K562 (cell line): ENCODE results near the gene PEX7. TPM values are rescaled to one million over a fixed set of nuclear protein-coding genes. Genes with fewer than 3 reads are reported as not detected.

Source experiments
- CC2D1A ChIP-seq: fragments of 450-650 bp; IDR thresholded peaks from 2 replicates; pipeline ENCODE4 v1.6.1; 2017; ENCODE audit warnings: mild to moderate bottlenecking
- CREB5 ChIP-seq: fragments of 250-450 bp; sonication (Bioruptor Pico); IDR thresholded peaks from 2 replicates; pipeline ENCODE4 v1.5.0; 2020; ENCODE audit warnings: mild to moderate bottlenecking
- DMBX1 ChIP-seq: fragments of 250-450 bp; sonication (Bioruptor Pico); IDR thresholded peaks from 2 replicates; pipeline ENCODE4 v1.8.0; 2022; ENCODE audit warnings: inconsistent platforms, mild to moderate bottlenecking, moderate library complexity, borderline replicate concordance
- DPF2 ChIP-seq: fragments of 450-650 bp; IDR thresholded peaks from 2 replicates; pipeline ENCODE4 v1.6.1; 2016
- E4F1 ChIP-seq: fragments of 250-450 bp; sonication (Bioruptor Pico); IDR thresholded peaks from 2 replicates; pipeline ENCODE4 v1.5.0; 2021; ENCODE audit warnings: mild to moderate bottlenecking, borderline replicate concordance
- FOXP1 ChIP-seq: sonication (generic); formaldehyde crosslinking; IDR thresholded peaks from 2 replicates; pipeline ENCODE4 v1.8.0; 2022; ENCODE audit warnings: mild to moderate bottlenecking, missing genetic modification reagents
- HES1 ChIP-seq: fragments of 450-650 bp; IDR thresholded peaks from 2 replicates; pipeline ENCODE4 v1.6.1; 2016; ENCODE audit warnings: low read depth, mild to moderate bottlenecking, moderate library complexity
- ILK ChIP-seq: fragments of 450-650 bp; IDR thresholded peaks from 2 replicates; pipeline ENCODE4 v1.6.1; 2016; ENCODE audit warnings: missing genetic modification characterization, low read depth, mild to moderate bottlenecking, missing compliant biosample characterization, moderate library complexity, borderline replicate concordance
- MNT ChIP-seq, 2 experiments: fragments of 450-650 bp; conservative IDR thresholded peaks; 2 replicates each; pipeline ENCODE4 v1.6.1; 2017; ENCODE audit warnings: mild to moderate bottlenecking in 2 of 2, moderate library complexity in 2 of 2
- NCOA2 ChIP-seq, 2 experiments: fragments of 450-650 bp; IDR thresholded peaks; 2 replicates each; pipeline ENCODE4 v1.6.1; 2018; ENCODE audit warnings: mild to moderate bottlenecking in 2 of 2, moderate library complexity in 1 of 2; ENCODE audit not compliant: partially characterized antibody in 2 of 2
- NUFIP1 ChIP-seq: fragments of 450-650 bp; IDR thresholded peaks from 2 replicates; pipeline ENCODE4 v1.6.1; 2018; ENCODE audit not compliant: partially characterized antibody
- PML ChIP-seq: IDR thresholded peaks from 2 replicates; pipeline ENCODE4 v1.6.1; 2012; ENCODE audit warnings: low read length, inconsistent platforms
- PURB ChIP-seq: sonication (generic); formaldehyde crosslinking; IDR thresholded peaks from 2 replicates; pipeline ENCODE4 v1.9.0; 2021; ENCODE audit warnings: low read depth, mild to moderate bottlenecking, missing genetic modification reagents
- RBFOX2 ChIP-seq: fragments of 200-400 bp; formaldehyde crosslinking; IDR thresholded peaks from 2 replicates; pipeline ENCODE4 v1.6.1; 2017; ENCODE audit warnings: low read depth, mild to moderate bottlenecking, low read length, moderate library complexity
- SIN3A ChIP-seq, 2 experiments: fragments of 150-350 bp in 1 of 2; IDR thresholded peaks; 2 replicates each; pipeline ENCODE4 v1.6.1; 2011 to 2016; ENCODE audit warnings: borderline replicate concordance in 2 of 2, low read depth in 2 of 2, low read length in 2 of 2, mild to moderate bottlenecking in 2 of 2, moderate library complexity in 2 of 2; ENCODE audit not compliant: control insufficient read depth in 1 of 2
- TSC22D4 ChIP-seq: fragments of 450-650 bp; IDR thresholded peaks from 2 replicates; pipeline ENCODE4 v1.6.1; 2016; ENCODE audit warnings: missing genetic modification characterization, missing biosample characterization, control low read depth
- ZNF121 ChIP-seq: sonication (generic); formaldehyde crosslinking; conservative IDR thresholded peaks from 2 replicates; pipeline ENCODE4 v1.8.0; 2022; ENCODE audit warnings: missing genetic modification reagents
- ZNF449 ChIP-seq: fragments of 250-450 bp; sonication (Bioruptor Pico); IDR thresholded peaks from 2 replicates; pipeline ENCODE4 v1.8.0; 2022; ENCODE audit warnings: moderate library complexity, mild to moderate bottlenecking, inconsistent platforms
- polyA plus RNA-seq, 8 experiments: library from polyadenylated mRNA; depleted of rRNA in 4 of 8; stranded (reverse) in 5 of 8; unstranded in 3 of 8; fragments of >200 nt; fragmentation: Nextera tagmentation in 2 of 8; fragmentation: Illumina TruSeq in 1 of 8; extraction: Ambion mirVana in 2 of 8; extraction: Trizol in 1 of 8; gene quantifications; 2 replicates each; pipeline versions ENCODE4 v1.2.1 to v1.2.3, GENCODE V29; 2011 to 2014; ENCODE audit warnings: inconsistent platforms in 1 of 8, missing spikeins in 1 of 8
- total RNA-seq, 7 experiments: library from RNA; depleted of rRNA in 6 of 7; stranded (reverse); fragments of >200 nt in 6 of 7; fragmentation: Illumina TruSeq in 2 of 7; extraction: Trizol in 2 of 7; gene quantifications; 2 replicates each; pipeline versions ENCODE4 v1.2.1 to v1.2.3, GENCODE V29; 2011 to 2021; ENCODE audit warnings: low replicate concordance in 1 of 7

Gene PEX7
- total and polyA plus RNA-seq, 9 of the 15 experiments (the other 6 are each of a cell fraction or from before 2014, with no cell fraction given): 1.6 to 12.9 (median 9.1) TPM

GRCh38 chr6:136822376-136823127 lies at the start of gene PEX7 (continued):
- no peak for TF ChIP-seq PURB
- TF ChIP-seq NCOA2 (IDR thresholded peaks at IDR 0.05; ENCODE audit: partially characterized antibody in 2 of 2): no peak
- TF ChIP-seq CC2D1A: no peak
- TF ChIP-seq NUFIP1: no peak
- no peak for TF ChIP-seq TSC22D4 (tag)
- TF ChIP-seq ZNF121: no peak
- TF ChIP-seq ILK (tag): no peak
- TF ChIP-seq DMBX1: no peak
- TF ChIP-seq ZNF449 (CRISPR knock-in tag): no peak
- no peak for TF ChIP-seq PML
- peak; percentile 27; the same call in 1 of the 2 replicates for TF ChIP-seq FOXP1
- TF ChIP-seq MNT (conservative IDR thresholded peaks at IDR 0.05): peak in 1 of 2 experiments; percentile 65; a peak in 2 of 4 replicates
- TF ChIP-seq E4F1 (CRISPR knock-in tag): no peak; the same call in 1 of the 2 replicates
- 0 out of 2 replicates have a peak, but pooled peaks have one; percentile 48 for TF ChIP-seq HES1
- peak; percentile 11 to 24; a peak in 1 of 4 replicates for TF ChIP-seq SIN3A (IDR thresholded peaks at IDR 0.05; ENCODE audit: borderline replicate concordance in 2 of 2, control insufficient read depth in 1 of 2, low read depth in 2 of 2, low read length in 2 of 2)
- TF ChIP-seq DPF2: no peak
- no peak for TF ChIP-seq CREB5
- peak; percentile 81 for TF ChIP-seq RBFOX2
